MM.1S (cell line): ENCODE measurements around the gene RFESD.

Experiments used
- DNase-seq: peaks from one replicate; pipeline ENCODE4 v3.0.0-alpha.2; 2015
- H2AFZ ChIP-seq: fragments of 300-600 bp; sonication (generic); 2 replicates; pipeline ENCODE4 v1.6.0; 2016; ENCODE audit warnings: antibody characterized with exemption, low read length
- H3F3A ChIP-seq: fragments of 300-600 bp; sonication (generic); 2 replicates; pipeline ENCODE4 v1.6.1; 2016; ENCODE audit warnings: mild to moderate bottlenecking, antibody characterized with exemption, low read length, moderate library complexity, mixed read lengths; ENCODE audit not compliant: insufficient read depth
- H3K27ac ChIP-seq: fragments of 300-600 bp; sonication (generic); 2 replicates; pipeline ENCODE4 v1.5.1; 2016; ENCODE audit warnings: mild to moderate bottlenecking, low read length
- H3K27me3 ChIP-seq: fragments of 300-600 bp; sonication (generic); replicated peaks from 2 replicates; pipeline ENCODE4 v1.6.0; 2016; ENCODE audit warnings: low read length; ENCODE audit not compliant: insufficient read depth
- H3K36me3 ChIP-seq: fragments of 300-600 bp; sonication (generic); replicated peaks from 2 replicates; pipeline ENCODE4 v1.6.1; 2016; ENCODE audit warnings: mild to moderate bottlenecking, low read length, mixed read lengths; ENCODE audit not compliant: insufficient read depth
- H3K4me1 ChIP-seq: fragments of 300-600 bp; sonication (generic); 2 replicates; pipeline ENCODE4 v1.6.1; 2016; ENCODE audit warnings: low read length, mixed read lengths
- H3K4me2 ChIP-seq: fragments of 300-600 bp; sonication (generic); 2 replicates; pipeline ENCODE4 v1.6.0; 2016; ENCODE audit warnings: low read depth, low read length
- H3K4me3 ChIP-seq: fragments of 300-600 bp; sonication (generic); 2 replicates; pipeline ENCODE4 v1.5.1; 2016; ENCODE audit warnings: low read length, mixed read lengths
- H3K79me2 ChIP-seq: fragments of 300-600 bp; sonication (generic); 2 replicates; pipeline ENCODE4 v1.6.1; 2016; ENCODE audit warnings: mixed run types, low read length, mixed read lengths
- H3K9ac ChIP-seq: fragments of 300-600 bp; sonication (generic); 2 replicates; pipeline ENCODE4 v1.6.1; 2016; ENCODE audit warnings: low read length, mixed read lengths
- H3K9me2 ChIP-seq: fragments of 300-600 bp; sonication (generic); replicated peaks from 2 replicates; pipeline ENCODE4 v1.6.1; 2016; ENCODE audit warnings: mild to moderate bottlenecking, low read length, mixed read lengths; ENCODE audit not compliant: insufficient read depth
- H3K9me3 ChIP-seq: fragments of 300-600 bp; sonication (generic); replicated peaks from 2 replicates; pipeline ENCODE4 v1.6.1; 2016; ENCODE audit warnings: mild to moderate bottlenecking, low read length, mixed read lengths; ENCODE audit not compliant: insufficient read depth
- H4K20me1 ChIP-seq: fragments of 300-600 bp; sonication (generic); 2 replicates; pipeline ENCODE4 v1.6.1; 2016; ENCODE audit warnings: mild to moderate bottlenecking, low read length, moderate library complexity, mixed read lengths; ENCODE audit not compliant: insufficient read depth
- CTCF ChIP-seq: fragments of 300-600 bp; sonication (generic); IDR thresholded peaks from 2 replicates; pipeline ENCODE4 v1.5.1; 2016; ENCODE audit warnings: antibody characterized with exemption, low read length, mixed read lengths
- EZH2 ChIP-seq: fragments of 300-600 bp; sonication (generic); optimal IDR thresholded peaks from 2 replicates; pipeline ENCODE3; 2017; ENCODE audit warnings: low read depth, mild to moderate bottlenecking, antibody characterized with exemption, low read length, mixed read lengths
- EZH2phosphoT487 ChIP-seq: fragments of 300-600 bp; sonication (generic); IDR thresholded peaks from 2 replicates; pipeline ENCODE4 v1.6.1; 2018; ENCODE audit warnings: antibody characterized with exemption, low read length

RFESD gene

GRCh38 chr5:95672641-95673040 is 26.1 kb downstream of the RFESD start:
- TF ChIP-seq EZH2 (no peak), CTCF (no peak), EZH2phosphoT487 (no peak)
- no peak overlapping the region for H3K4me2 ChIP-seq
- H3K79me2 ChIP-seq = no peaks in the 10 kb centered on the region
- no peaks in the 10 kb centered on the region for H3F3A ChIP-seq
- no peak overlapping the region for H3K27ac ChIP-seq
- H3K4me1 ChIP-seq = no peaks in the 10 kb centered on the region
- no peaks in the 10 kb centered on the region for H3K9me3 ChIP-seq
- H3K9me2 ChIP-seq = no peaks in the 10 kb centered on the region
- H3K36me3 ChIP-seq = no peaks in the 10 kb centered on the region
- H3K27me3 ChIP-seq = no peaks in the 10 kb centered on the region
- H3K4me3 ChIP-seq = no peak overlapping the region
- no peak for DNase-seq
- no peak overlapping the region for H2AFZ ChIP-seq
- H3K9ac ChIP-seq = no peak overlapping the region
- H4K20me1 ChIP-seq = no peaks in the 10 kb centered on the region

- DNase-seq = no peak
- no peaks in the 10 kb centered on the region for H3K36me3 ChIP-seq
- no peak overlapping the region for H3K27ac ChIP-seq
- no peak overlapping the region for H3K4me3 ChIP-seq
- no peak for TF ChIP-seq CTCF
- no peak for TF ChIP-seq EZH2
- no peak for TF ChIP-seq EZH2phosphoT487
- H3K79me2 ChIP-seq = no peaks in the 10 kb centered on the region
- H3K9me3 ChIP-seq = no peaks in the 10 kb centered on the region
- no peak overlapping the region for H2AFZ ChIP-seq
- H3F3A ChIP-seq = no peaks in the 10 kb centered on the region
- no peaks in the 10 kb centered on the region for H3K27me3 ChIP-seq
- H3K4me2 ChIP-seq = no peak overlapping the region
- no peaks in the 10 kb centered on the region for H3K4me1 ChIP-seq
- no peaks in the 10 kb centered on the region for H4K20me1 ChIP-seq
- no peaks in the 10 kb centered on the region for H3K9me2 ChIP-seq
- H3K9ac ChIP-seq = no peak overlapping the region
Measured at GRCh38 chr5:95673081-95673480, 26.5 kb downstream of the RFESD start.

DNA sequence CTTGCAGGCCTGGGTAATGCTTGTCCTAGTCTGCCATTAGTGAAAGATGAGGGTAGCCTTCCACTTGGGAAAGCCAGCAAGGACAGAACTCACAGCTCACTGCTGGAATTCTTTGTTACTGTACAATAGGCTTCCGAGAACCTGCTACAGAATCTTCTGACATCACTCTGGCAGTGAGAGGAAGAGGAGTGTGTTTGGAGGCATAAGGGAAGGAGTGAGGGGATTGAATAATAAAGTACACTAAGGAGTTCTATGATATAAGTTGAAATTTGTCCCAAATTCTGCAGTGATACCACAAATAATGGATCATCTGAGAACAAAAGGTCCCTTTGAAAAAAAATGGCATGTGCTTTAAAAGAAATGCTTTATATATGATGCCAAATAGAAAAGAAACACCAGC is 36.3 kb downstream of the RFESD start, which contains the start of gene SPATA9:
Gene SPATA9 (minus strand): TSS at position 101 of the 400 bp plus-strand sequence. CDS start 137 bp downstream, outside the sequence.
- H3K79me2 ChIP-seq = no peaks in the 10 kb centered on the region
- no peak for DNase-seq
- no peak for TF ChIP-seq EZH2phosphoT487
- TF ChIP-seq CTCF = no peak
- no peaks in the 10 kb centered on the region for H3F3A ChIP-seq
- H3K4me3 ChIP-seq = no peak within 1 kb of the TSS
- no peak within 1 kb of the TSS for H2AFZ ChIP-seq
- no peaks in the 10 kb centered on the region for H3K9me2 ChIP-seq
- no peak within 1 kb of the TSS for H3K4me2 ChIP-seq
- H3K36me3 ChIP-seq = no peaks in the 10 kb centered on the region
- H3K4me1 ChIP-seq = no peaks in the 10 kb centered on the region
- H3K9ac ChIP-seq = no peak within 1 kb of the TSS
- H4K20me1 ChIP-seq = no peaks in the 10 kb centered on the region
- H3K27ac ChIP-seq = no peak within 1 kb of the TSS
- no peaks in the 10 kb centered on the region for H3K9me3 ChIP-seq
- no peaks in the 10 kb centered on the region for H3K27me3 ChIP-seq
